BE2C (cell line): ENCODE results near the gene GEMIN7.

Source experiments
- DNase-seq: peaks from one replicate; pipeline ENCODE4 v3.0.0-alpha.2; 2020
- H3K27me3 ChIP-seq: fragments of 250-450 bp; sonication (Bioruptor Pico); 2 replicates; pipeline ENCODE4 v1.5.1; 2020; ENCODE audit warnings: mild to moderate bottlenecking
- H3K36me3 ChIP-seq: fragments of 250-450 bp; sonication (Bioruptor Pico); 2 replicates; pipeline ENCODE4 v1.5.1; 2020; ENCODE audit warnings: mild to moderate bottlenecking
- H3K4me1 ChIP-seq: fragments of 250-450 bp; sonication (Bioruptor Pico); 2 replicates; pipeline ENCODE4 v1.5.1; 2020
- H3K4me3 ChIP-seq: 2 replicates; pipeline ENCODE4 v1.5.1; 2011; ENCODE audit warnings: low read depth, low read length
- H3K9me3 ChIP-seq: fragments of 250-450 bp; sonication (Bioruptor Pico); 2 replicates; pipeline ENCODE4 v1.5.1; 2020
- TF ChIP-seq, protein P1 (sequence below): IDR thresholded peaks from 2 replicates; pipeline ENCODE4 v1.5.1; 2012; ENCODE audit warnings: mild to moderate bottlenecking, low read depth, low read length

Gene GEMIN7

GRCh38 chr19:45125975-45126493 is 47.0 kb downstream of the GEMIN7 start:
- TF ChIP-seq, protein P1, sequence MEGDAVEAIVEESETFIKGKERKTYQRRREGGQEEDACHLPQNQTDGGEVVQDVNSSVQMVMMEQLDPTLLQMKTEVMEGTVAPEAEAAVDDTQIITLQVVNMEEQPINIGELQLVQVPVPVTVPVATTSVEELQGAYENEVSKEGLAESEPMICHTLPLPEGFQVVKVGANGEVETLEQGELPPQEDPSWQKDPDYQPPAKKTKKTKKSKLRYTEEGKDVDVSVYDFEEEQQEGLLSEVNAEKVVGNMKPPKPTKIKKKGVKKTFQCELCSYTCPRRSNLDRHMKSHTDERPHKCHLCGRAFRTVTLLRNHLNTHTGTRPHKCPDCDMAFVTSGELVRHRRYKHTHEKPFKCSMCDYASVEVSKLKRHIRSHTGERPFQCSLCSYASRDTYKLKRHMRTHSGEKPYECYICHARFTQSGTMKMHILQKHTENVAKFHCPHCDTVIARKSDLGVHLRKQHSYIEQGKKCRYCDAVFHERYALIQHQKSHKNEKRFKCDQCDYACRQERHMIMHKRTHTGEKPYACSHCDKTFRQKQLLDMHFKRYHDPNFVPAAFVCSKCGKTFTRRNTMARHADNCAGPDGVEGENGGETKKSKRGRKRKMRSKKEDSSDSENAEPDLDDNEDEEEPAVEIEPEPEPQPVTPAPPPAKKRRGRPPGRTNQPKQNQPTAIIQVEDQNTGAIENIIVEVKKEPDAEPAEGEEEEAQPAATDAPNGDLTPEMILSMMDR = peak; percentile 87
- Histone ChIP-seq H3K36me3 (no peaks in the 10 kb centered on the region), H3K4me1 (peaks cover 17% of the 10 kb centered on the region), H3K9me3 (no peaks in the 10 kb centered on the region), H3K4me3 (no peak overlapping the region), H3K27me3 (no peaks in the 10 kb centered on the region)
- DNase-seq = peak; percentile 82

DNA sequence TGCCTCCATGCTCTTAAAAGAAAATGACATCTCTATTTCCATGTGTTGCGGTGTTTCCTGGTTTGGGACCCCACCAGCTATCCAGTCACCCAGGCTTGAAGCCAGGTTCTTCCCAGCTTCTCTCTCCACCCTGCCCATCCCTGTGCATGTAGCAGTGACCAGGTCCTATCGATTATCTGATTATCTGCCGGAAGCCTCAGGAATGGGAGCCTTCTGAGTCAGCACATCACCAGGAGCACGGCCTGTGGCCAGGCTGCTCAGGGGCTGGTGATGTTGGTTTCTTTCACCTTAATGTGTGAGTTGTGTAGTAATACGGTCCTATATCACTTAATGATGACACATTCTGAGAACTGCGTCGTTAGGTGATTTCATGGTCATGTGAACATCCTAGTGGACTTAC is 47.6 kb downstream of the GEMIN7 start:
- DNase-seq = no peak
- no peaks in the 10 kb centered on the region for H3K36me3 ChIP-seq
- TF ChIP-seq, protein P1 = no peak
- no peaks in the 10 kb centered on the region for H3K9me3 ChIP-seq
- no peak overlapping the region for H3K4me3 ChIP-seq
- peaks cover 17% of the 10 kb centered on the region for H3K4me1 ChIP-seq
- no peaks in the 10 kb centered on the region for H3K27me3 ChIP-seq

GRCh38 chr19:45128146-45128545 is 49.1 kb downstream of the GEMIN7 start:
- Histone ChIP-seq H3K4me1 (peaks cover 16% of the 10 kb centered on the region), H3K27me3 (no peaks in the 10 kb centered on the region), H3K9me3 (no peaks in the 10 kb centered on the region), H3K4me3 (no peak overlapping the region), H3K36me3 (no peaks in the 10 kb centered on the region)
- TF ChIP-seq, protein P1 = no peak
- no peak for DNase-seq

DNA sequence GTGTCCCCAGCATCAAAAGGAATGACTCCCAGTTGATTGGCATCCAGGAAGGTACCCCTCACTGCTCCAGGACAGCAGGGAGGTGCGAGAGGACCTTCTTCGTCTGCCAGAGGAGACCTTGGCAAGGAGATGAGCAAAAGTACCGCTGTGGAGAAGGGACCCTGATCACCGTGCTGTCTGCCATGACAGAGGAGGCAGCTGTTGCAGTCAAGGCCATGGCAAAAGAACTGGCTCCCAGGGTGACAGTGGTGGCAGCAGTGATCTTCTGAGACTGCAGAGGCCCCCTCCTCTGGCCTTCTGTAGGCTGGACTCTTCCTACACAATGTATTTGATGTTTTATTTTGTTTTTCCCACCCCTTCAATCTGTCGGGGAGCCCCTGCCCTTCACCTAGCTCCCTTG is 49.7 kb downstream of the GEMIN7 start:
- Histone ChIP-seq H3K4me3 (no peak overlapping the region), H3K9me3 (no peaks in the 10 kb centered on the region), H3K27me3 (no peaks in the 10 kb centered on the region), H3K36me3 (no peaks in the 10 kb centered on the region), H3K4me1 (peaks cover 13% of the 10 kb centered on the region)
- TF ChIP-seq, protein P1 = no peak
- DNase-seq = no peak

DNA sequence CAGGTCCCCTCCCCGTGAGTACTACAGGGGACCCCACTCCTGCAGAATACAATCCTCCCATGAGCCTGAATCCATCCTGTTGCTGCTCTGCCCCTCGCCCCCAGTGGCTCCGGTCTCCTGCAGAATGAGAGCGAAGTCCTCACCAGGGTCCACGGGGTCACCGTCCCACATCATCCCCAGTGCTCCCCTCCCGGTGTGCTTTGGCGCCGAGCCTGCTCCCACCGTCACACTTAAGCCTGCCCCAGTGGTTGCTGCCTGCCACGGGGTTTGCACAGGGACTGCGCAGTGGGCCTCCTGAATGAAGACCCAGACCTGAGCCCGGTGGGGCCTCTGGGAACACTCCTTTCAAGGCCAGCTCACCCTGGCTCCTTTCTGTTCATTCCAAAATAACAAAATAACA is 51.2 kb downstream of the GEMIN7 start:
- H3K27me3 ChIP-seq = no peaks in the 10 kb centered on the region
- H3K36me3 ChIP-seq = no peaks in the 10 kb centered on the region
- no peak overlapping the region for H3K4me3 ChIP-seq
- no peaks in the 10 kb centered on the region for H3K9me3 ChIP-seq
- TF ChIP-seq, protein P1 = no peak
- peaks cover 13% of the 10 kb centered on the region for H3K4me1 ChIP-seq
- DNase-seq = no peak

GRCh38 chr19:45130888-45131615 is 52.0 kb downstream of the GEMIN7 start:
- peak; percentile 67 for DNase-seq

More at GRCh38 chr19:45130888-45131615, 52.0 kb downstream of the GEMIN7 start:
- no peaks in the 10 kb centered on the region for H3K36me3 ChIP-seq
- peaks cover 9% of the 10 kb centered on the region for H3K4me1 ChIP-seq
- H3K27me3 ChIP-seq = no peaks in the 10 kb centered on the region
- TF ChIP-seq, protein P1 = peak; percentile 48
- no peaks in the 10 kb centered on the region for H3K9me3 ChIP-seq
- no peak overlapping the region for H3K4me3 ChIP-seq
